Vagina (tissue), 2 donors: ENCODE measurements around the gene TRAPPC4.

Experiments used
- POLR2A ChIP-seq, 2 donors: fragments of 450-650 bp; IDR thresholded peaks; one replicate each; pipeline ENCODE4 v1.6.1; 2017; ENCODE audit warnings: antibody characterized with exemption in 2 of 2, mild to moderate bottlenecking in 2 of 2, moderate library complexity in 2 of 2
- TF ChIP-seq, protein P1 (sequence below), 3 experiments: fragments of 450-650 bp in 2 of 3; fragments of 200-600 bp in 1 of 3; sonication (generic) in 1 of 3; IDR thresholded peaks; one replicate each; pipeline ENCODE4 v1.5.1; 2017 to 2019; ENCODE audit warnings: antibody characterized with exemption in 3 of 3, mild to moderate bottlenecking in 2 of 3, moderate library complexity in 2 of 3

DNA sequence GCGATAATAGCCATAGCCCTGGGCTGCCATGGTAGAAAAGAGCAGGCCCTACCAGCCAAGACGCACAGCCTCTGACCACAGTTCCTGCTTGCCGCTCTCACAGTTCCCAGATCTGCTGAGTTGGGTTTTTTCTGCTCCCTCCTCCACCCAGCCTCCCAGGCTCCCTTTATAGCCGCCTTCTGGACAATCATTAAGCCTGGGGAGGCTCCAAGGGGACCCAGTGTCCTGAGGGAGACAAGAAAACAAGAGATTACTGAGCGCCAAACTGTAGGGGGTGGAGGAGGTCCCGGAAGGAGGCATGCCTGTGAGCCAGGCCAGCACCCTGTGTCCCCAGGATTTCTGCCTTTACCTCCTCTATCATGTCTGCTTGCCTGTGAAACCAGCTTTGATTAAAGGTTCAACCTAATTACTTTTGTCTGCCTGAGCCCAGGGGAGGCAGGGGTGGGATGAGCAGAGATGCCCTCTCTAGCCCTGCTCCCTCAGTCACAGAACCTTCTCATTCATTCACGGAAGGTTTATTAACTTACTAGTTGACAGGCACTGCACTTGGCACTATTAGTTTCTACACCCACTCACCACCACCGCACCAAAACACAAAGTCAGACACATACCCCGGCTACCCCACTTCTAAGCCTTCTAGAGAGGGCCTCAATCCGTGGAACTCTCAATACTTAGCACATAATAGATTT lies 10.9 kb downstream of the TRAPPC4 start:
- TF ChIP-seq, protein P1, sequence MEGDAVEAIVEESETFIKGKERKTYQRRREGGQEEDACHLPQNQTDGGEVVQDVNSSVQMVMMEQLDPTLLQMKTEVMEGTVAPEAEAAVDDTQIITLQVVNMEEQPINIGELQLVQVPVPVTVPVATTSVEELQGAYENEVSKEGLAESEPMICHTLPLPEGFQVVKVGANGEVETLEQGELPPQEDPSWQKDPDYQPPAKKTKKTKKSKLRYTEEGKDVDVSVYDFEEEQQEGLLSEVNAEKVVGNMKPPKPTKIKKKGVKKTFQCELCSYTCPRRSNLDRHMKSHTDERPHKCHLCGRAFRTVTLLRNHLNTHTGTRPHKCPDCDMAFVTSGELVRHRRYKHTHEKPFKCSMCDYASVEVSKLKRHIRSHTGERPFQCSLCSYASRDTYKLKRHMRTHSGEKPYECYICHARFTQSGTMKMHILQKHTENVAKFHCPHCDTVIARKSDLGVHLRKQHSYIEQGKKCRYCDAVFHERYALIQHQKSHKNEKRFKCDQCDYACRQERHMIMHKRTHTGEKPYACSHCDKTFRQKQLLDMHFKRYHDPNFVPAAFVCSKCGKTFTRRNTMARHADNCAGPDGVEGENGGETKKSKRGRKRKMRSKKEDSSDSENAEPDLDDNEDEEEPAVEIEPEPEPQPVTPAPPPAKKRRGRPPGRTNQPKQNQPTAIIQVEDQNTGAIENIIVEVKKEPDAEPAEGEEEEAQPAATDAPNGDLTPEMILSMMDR (IDR thresholded peaks at IDR 0.05): no peak
- TF ChIP-seq POLR2A (IDR thresholded peaks at IDR 0.05): no peak
